Endothelial cell of umbilical vein (primary cell): ENCODE measurements around the gene TFF1. TPM values are rescaled to one million over a fixed set of nuclear protein-coding genes. Genes with fewer than 3 reads are reported as not detected.

ENCODE experiments used
- BruUV-seq: library from RNA; stranded (reverse); fragments of 400-500 nt; replicated peaks from 2 replicates; lab custom pipeline; 2021; lab: Mats Ljungman, UMichigan
- CTCF ChIA-PET: fragments of 300-600, 350-600 bp; sonication (Branson Sonifier 250); formaldehyde crosslinking; loops from one replicate; lab custom pipeline; 2021; ENCODE audit warnings: antibody characterized with exemption, inconsistent platforms; lab: Charles Lee
- POLR2A ChIA-PET: fragments of 300-600, 350-600 bp; sonication (Branson Sonifier 250); formaldehyde crosslinking; loops from one replicate; lab custom pipeline; 2021; ENCODE audit warnings: antibody characterized with exemption, inconsistent platforms; lab: Charles Lee
- DNase-seq: peaks from one replicate; pipeline ENCODE4 v3.0.0-alpha.2; 2011; ENCODE audit warnings: low read depth, low spot score
- FAIRE-seq: peaks from 2 replicates; lab custom pipeline; 2011; peaks lifted over from hg19 to GRCh38; lab: Jason Lieb, UNC
- H2AFZ ChIP-seq: 2 replicates; pipeline ENCODE4 v1.6.0; 2012; ENCODE audit warnings: low read depth, low read length, control low read depth, inconsistent platforms
- H3K27ac ChIP-seq: 2 replicates; pipeline ENCODE4 v1.5.1; 2011; ENCODE audit warnings: low read depth, mild to moderate bottlenecking, control low read depth, low read length, moderate library complexity; ENCODE audit not compliant: insufficient read depth
- H3K27me3 ChIP-seq, 2 experiments: 2 replicates each; pipeline versions ENCODE4 v1.6.0 to v1.6.1; 2011; ENCODE audit warnings: low read length in 2 of 2, mixed read lengths in 1 of 2; ENCODE audit not compliant: control insufficient read depth in 2 of 2, insufficient read depth in 2 of 2
- H3K36me3 ChIP-seq, 2 experiments: 2 replicates in 1 of 2; 3 replicates in 1 of 2; pipeline ENCODE4 v1.5.1; 2011; ENCODE audit warnings: low read length in 2 of 2, mild to moderate bottlenecking in 1 of 2, moderate library complexity in 1 of 2; ENCODE audit not compliant: control insufficient read depth in 2 of 2, insufficient read depth in 2 of 2; ENCODE audit errors: extremely low read depth in 1 of 2
- H3K4me1 ChIP-seq: 3 replicates; pipeline ENCODE4 v1.5.1; 2011; ENCODE audit warnings: mild to moderate bottlenecking, low read length; ENCODE audit not compliant: control insufficient read depth, insufficient read depth; ENCODE audit errors: extremely low read depth
- H3K4me2 ChIP-seq: 2 replicates; pipeline ENCODE4 v1.6.1; 2011; ENCODE audit warnings: low read length, control low read depth, mixed read lengths; ENCODE audit not compliant: insufficient read depth
- H3K4me3 ChIP-seq, 3 experiments: fragments of 200-600 bp in 1 of 3; sonication (generic), shearing (Covaris generic) in 1 of 3; replicated peaks in 1 of 3; 2 replicates each; pipeline ENCODE4 v1.5.1; 2011 to 2016; ENCODE audit warnings: control low read depth in 3 of 3, low read length in 3 of 3, mild to moderate bottlenecking in 2 of 3, inconsistent platforms in 1 of 3, low read depth in 1 of 3, moderate library complexity in 1 of 3; ENCODE audit not compliant: insufficient read depth in 1 of 3
- H3K79me2 ChIP-seq: 2 replicates; pipeline ENCODE4 v1.6.0; 2012; ENCODE audit warnings: low read length, inconsistent platforms; ENCODE audit not compliant: control insufficient read depth, insufficient read depth
- H3K9ac ChIP-seq: replicated peaks from 2 replicates; pipeline ENCODE3; 2011; ENCODE audit warnings: low read length, control low read depth; ENCODE audit not compliant: insufficient read depth; ENCODE audit errors: extremely low read depth
- H3K9me1 ChIP-seq: replicated peaks from 3 replicates; pipeline ENCODE4 v1.6.0; 2011; ENCODE audit warnings: mild to moderate bottlenecking, low read length; ENCODE audit not compliant: control insufficient read depth, insufficient read depth; ENCODE audit errors: extremely low read depth
- H3K9me3 ChIP-seq: replicated peaks from 2 replicates; pipeline ENCODE4 v1.5.1; 2012; ENCODE audit warnings: low read length, inconsistent platforms; ENCODE audit not compliant: control insufficient read depth, insufficient read depth
- H4K20me1 ChIP-seq: replicated peaks from 2 replicates; pipeline ENCODE3; 2011; ENCODE audit warnings: mild to moderate bottlenecking, low read length; ENCODE audit not compliant: control insufficient read depth, insufficient read depth; ENCODE audit errors: extremely low read depth
- CTCF ChIP-seq, 2 donors: IDR thresholded peaks; 1 replicate in 1 of 2; 2 replicates in 1 of 2; pipeline ENCODE4 v1.5.1; 2011; ENCODE audit warnings: low read length in 2 of 2, mild to moderate bottlenecking in 2 of 2, moderate library complexity in 2 of 2, control low read depth in 1 of 2, inconsistent platforms in 1 of 2, low read depth in 1 of 2; ENCODE audit not compliant: insufficient read depth in 1 of 2; ENCODE audit errors: extremely low read depth in 1 of 2
- FOS ChIP-seq: IDR thresholded peaks from 2 replicates; pipeline ENCODE4 v1.6.1; 2011; ENCODE audit warnings: mild to moderate bottlenecking, low read length, moderate library complexity, borderline replicate concordance; ENCODE audit not compliant: insufficient read depth
- GATA2 ChIP-seq: IDR thresholded peaks from 2 replicates; pipeline ENCODE4 v1.7.0; 2011; ENCODE audit warnings: low read depth, mild to moderate bottlenecking, moderate library complexity, mixed read lengths, low read length; ENCODE audit not compliant: insufficient read length, insufficient read depth
- JUN ChIP-seq: IDR thresholded peaks from 2 replicates; pipeline ENCODE4 v1.6.1; 2011; ENCODE audit warnings: borderline replicate concordance, low read depth; ENCODE audit not compliant: insufficient read length, insufficient read depth
- MAX ChIP-seq: IDR thresholded peaks from 2 replicates; pipeline ENCODE4 v1.6.1; 2011; ENCODE audit not compliant: insufficient read depth, insufficient read length
- MYC ChIP-seq: IDR thresholded peaks from one replicate; pipeline ENCODE4 v1.6.1; 2011; ENCODE audit warnings: mild to moderate bottlenecking, low read depth, low read length
- POLR2A ChIP-seq: IDR thresholded peaks from 2 replicates; pipeline ENCODE4 v1.6.1; 2012; ENCODE audit warnings: low read depth, mild to moderate bottlenecking, control low read depth, low read length
- POLR2AphosphoS5 ChIP-seq: IDR thresholded peaks from 2 replicates; pipeline ENCODE4 v1.6.1; 2012; ENCODE audit warnings: low read depth, mild to moderate bottlenecking, control low read depth, low read length, moderate library complexity; ENCODE audit not compliant: insufficient read depth
- dilution Hi-C: fragments of 300-500 bp; cut with MboI; formaldehyde crosslinking; loops from one replicate; pipeline ENCODE4 v1.15.0; 2019; ENCODE audit warnings: low sequenced_read_pairs; ENCODE audit not compliant: extremely low pct_ligation_motif_present
- intact Hi-C: fragments of 100-400 bp; cut with micrococcal nuclease; formaldehyde crosslinking; loops from one replicate; pipeline ENCODE4 v1.10.0; 2022
- polyA plus RNA-seq, 4 experiments: library from polyadenylated mRNA; depleted of rRNA in 3 of 4; stranded (reverse) in 3 of 4; unstranded in 1 of 4; fragments of >200 nt; gene quantifications; 2 replicates each; pipeline versions ENCODE4 v1.2.1 to v1.2.3, GENCODE V29; 2011 to 2012; ENCODE audit warnings: missing spikeins in 1 of 4
- total RNA-seq: library from RNA; stranded (reverse); gene quantifications from 2 replicates; pipeline ENCODE4 v1.2.3, GENCODE V29; 2021

The TFF1 gene
- total and polyA plus RNA-seq, 2 donors (not counting 3 experiments of a cell fraction or from before 2014, with no cell fraction given), result not detected

- Histone ChIP-seq H3K9me1 (no peaks in the 10 kb centered on the region), H3K79me2 (no peaks in the 10 kb centered on the region), H4K20me1 (no peaks in the 10 kb centered on the region), H2AFZ (no peak overlapping the region), H3K4me1 (no peaks in the 10 kb centered on the region), H3K27me3 (peaks cover 0 to 1% of the 10 kb centered on the region in 2 experiments), H3K9ac (no peak overlapping the region), H3K36me3 (no peaks in the 10 kb centered on the region), H3K9me3 (no peaks in the 10 kb centered on the region), H3K27ac (no peak overlapping the region), H3K4me2 (no peak overlapping the region), H3K4me3 (no peak overlapping the region)
- no peak for TF ChIP-seq POLR2AphosphoS5
- intact Hi-C loops, result no loop called here
- dilution Hi-C loops, result no loop called here
- POLR2A ChIA-PET, result no interaction called here
- FAIRE-seq (no peak), DNase-seq (no peak)
- CTCF ChIA-PET, result interaction anchor here (0.6 to 1.0 kb wide), 3 partner anchors 14 to 58 kb away, joined by 3 read pairs; no protein-coding TSS in a partner anchor
- BruUV-seq, result no TSS peak
These were observed 1.2 kb upstream of the TFF1 start for GRCh38 chr21:42367367-42368165.

GRCh38 chr21:42365770-42366169 is 565 bp downstream of the TFF1 start:
- Histone ChIP-seq H3K27ac (no peak overlapping the region), H2AFZ (no peak overlapping the region), H3K27me3 (peaks cover 0 to 1% of the 10 kb centered on the region in 2 experiments), H3K79me2 (no peaks in the 10 kb centered on the region), H3K4me2 (no peak overlapping the region), H3K9ac (no peak overlapping the region), H3K36me3 (no peaks in the 10 kb centered on the region), H3K9me1 (no peaks in the 10 kb centered on the region), H3K4me1 (no peaks in the 10 kb centered on the region), H3K9me3 (no peaks in the 10 kb centered on the region), H3K4me3 (no peak overlapping the region), H4K20me1 (no peaks in the 10 kb centered on the region)
- FAIRE-seq (no peak), DNase-seq (no peak)
- no TSS peak for BruUV-seq
- TF ChIP-seq POLR2AphosphoS5, result no peak
- no peak for TF ChIP-seq FOS
- TF ChIP-seq GATA2, result no peak
- TF ChIP-seq MAX, result no peak
- no peak for TF ChIP-seq MYC
- no peak for TF ChIP-seq JUN
- TF ChIP-seq CTCF (IDR thresholded peaks at IDR 0.05; ENCODE audit: extremely low read depth in 1 of 2, insufficient read depth in 1 of 2, low read depth in 1 of 2, low read length in 2 of 2), result no peak
- no peak for TF ChIP-seq POLR2A
- intact Hi-C loops, result no loop called here
- dilution Hi-C loops, result no loop called here
- CTCF ChIA-PET, result no interaction called here
- POLR2A ChIA-PET, result no interaction called here
